ENCODE data around the gene NETO1.

NETO1 gene

GRCh38 chr18:72727038-72727655 lies 140.6 kb downstream of the NETO1 start:
- DNase-seq (ENCODE audit: low spot score): no peak

DNA sequence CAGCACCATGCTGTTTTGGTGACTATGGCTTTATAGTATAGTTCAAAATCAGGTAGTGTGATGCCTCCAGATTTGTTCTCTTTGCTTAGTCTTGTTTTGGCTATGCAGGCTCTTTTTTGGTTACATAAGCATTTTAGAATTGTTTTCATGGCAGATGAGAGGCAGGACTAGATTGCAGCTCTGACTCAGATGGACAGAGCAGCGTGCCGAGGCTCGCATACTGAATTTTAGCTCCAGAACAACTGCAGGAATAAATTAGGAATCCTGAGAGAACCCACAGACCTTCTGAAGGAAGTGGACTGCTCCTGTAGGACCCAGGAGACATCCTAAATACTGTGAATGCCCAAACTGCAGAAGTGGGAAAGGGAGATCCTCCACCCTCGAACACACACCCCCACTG lies 141.6 kb downstream of the NETO1 start:
- DNase-seq (ENCODE audit: low spot score): no peak

DNA sequence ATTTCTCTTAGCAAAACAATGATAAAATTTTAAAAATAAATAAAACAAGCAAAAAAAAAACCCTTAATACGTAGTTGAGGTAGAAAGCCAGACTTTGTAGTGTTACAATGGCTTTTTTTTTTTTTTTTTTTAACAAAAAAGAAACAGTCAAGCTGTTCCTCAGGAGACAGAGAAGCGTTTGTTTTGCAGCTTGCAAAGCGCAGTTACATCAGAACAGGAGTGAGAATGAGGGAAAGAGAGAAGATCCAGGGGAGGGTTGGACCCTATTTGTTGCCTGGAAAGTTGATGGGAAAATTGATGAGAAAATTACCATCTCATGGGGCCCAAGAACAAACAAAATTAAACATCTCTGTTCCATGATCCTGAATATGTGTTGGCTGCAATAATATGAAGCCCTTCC lies 146.5 kb downstream of the NETO1 start:
- DNase-seq (ENCODE audit: low spot score): peak; percentile 6

- DNase-seq (ENCODE audit: low spot score): no peak
Measured at GRCh38 chr18:72720116-72720515, 147.7 kb downstream of the NETO1 start.

DNA sequence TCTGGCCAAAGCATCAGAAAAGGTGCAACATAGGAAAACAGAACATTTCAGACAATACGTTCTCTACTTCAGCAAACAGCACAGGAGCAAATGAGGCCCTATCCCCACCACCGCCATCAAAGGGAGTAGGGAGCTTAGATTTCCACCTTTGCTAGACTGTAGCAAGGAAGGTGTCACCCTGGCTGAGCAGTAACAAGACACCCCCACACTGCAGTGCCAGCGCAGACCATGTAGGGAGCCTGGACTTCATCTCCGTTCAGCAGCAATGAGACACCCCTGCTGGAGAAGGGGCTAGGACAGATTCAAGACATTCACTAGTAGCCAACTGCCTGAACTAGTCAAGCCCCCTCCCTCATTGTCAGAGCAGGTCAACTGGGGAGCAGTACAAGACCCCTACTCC lies 163.6 kb downstream of the NETO1 start:
- DNase-seq (ENCODE audit: low spot score): no peak

DNA sequence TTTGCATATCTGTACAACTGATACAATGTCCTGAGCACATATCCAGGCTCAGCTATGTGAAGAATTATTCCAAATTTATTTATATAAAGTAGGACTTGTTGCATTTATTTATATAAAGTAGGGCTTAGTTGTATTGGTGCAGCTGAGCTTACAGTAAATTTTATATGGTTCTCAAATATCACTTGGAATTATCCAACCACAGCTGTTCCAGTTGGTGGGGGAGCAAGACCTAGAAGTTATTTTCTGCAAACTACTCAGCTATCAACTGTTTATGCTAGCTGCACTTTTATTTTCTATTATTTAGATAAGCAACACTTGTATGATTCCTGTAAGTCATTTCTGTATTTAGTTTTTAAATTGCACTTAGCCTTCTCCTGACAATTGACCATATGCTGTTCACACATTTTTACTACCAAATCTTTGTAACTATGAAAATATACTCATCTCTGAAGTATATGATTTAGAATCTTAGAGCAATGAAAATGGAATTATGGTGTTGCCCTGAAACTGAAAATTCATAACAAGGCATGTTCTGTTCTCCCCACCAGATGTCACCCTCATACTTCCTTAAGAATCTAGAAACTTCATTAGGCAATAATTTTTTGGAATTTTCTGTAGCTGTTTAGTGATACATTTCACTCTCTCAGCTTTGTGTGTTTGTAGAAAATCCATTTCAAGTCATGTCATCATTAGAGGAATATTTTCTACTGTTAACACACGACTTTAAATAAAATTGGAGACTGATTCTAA lies 166.7 kb downstream of the NETO1 start:
- DNase-seq (ENCODE audit: low spot score): peak; percentile 9

DNA sequence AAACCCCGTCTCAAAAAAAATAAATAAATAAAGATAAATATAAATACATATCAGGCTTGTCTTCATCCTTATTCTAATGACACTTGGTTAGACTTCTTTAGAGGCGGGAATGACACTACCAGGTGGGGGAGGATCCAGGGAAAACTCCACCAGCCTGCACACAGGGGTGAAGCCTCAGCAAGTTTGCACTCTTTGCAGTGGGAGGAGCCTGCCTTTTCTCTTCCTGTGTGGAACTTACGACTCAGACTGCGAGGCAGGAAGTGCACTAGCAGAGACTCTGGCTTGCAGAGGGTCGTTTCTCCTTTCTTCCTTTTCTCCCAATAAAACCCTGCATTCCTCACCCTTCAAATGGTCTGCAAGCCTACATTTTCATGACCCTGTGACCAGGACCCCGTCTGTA lies 170.1 kb downstream of the NETO1 start:
- DNase-seq (ENCODE audit: low spot score): no peak

DNA sequence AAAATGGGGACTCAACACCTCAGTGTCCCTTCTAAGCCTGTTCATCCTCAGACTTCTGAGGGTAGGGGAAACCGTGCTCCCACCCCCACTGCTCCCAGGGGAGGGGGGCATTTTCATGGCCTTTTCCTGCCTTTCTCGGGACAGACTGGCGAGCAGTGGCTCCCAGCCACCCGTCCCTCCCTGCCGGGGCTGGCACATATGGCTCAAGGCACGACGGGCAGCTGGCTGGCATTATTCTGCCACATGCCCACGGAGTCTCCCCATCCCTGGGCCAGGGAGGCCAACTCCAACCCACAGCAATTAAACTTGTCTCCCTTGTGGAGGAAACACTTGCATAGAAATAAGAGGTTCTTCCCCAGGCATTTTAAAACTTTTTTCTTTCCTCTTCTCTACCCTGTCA lies 175.2 kb downstream of the NETO1 start:
- DNase-seq (ENCODE audit: low spot score): no peak
